Measurements from ENCODE around the gene RAD51B. TPM values are rescaled to one million over a fixed set of nuclear protein-coding genes. Genes with fewer than 3 reads are reported as not detected.
A peak's percentile ranks its signal among the peaks of the same experiment; 100 is the strongest.

RAD51B gene
- polyA plus RNA-seq, 1 donor (not counting 4 experiments of a cell fraction or from before 2014, with no cell fraction given) = 13.3 TPM

- no peak for DNase-seq (ENCODE audit: low read depth, low spot score)
- no peaks in the 10 kb centered on the region for H3K36me3 ChIP-seq (ENCODE audit: control insufficient read depth in 2 of 2, extremely low read depth in 1 of 2, insufficient read depth in 2 of 2, low read length in 2 of 2)
- no peaks in the 10 kb centered on the region for H3K79me2 ChIP-seq (ENCODE audit: control insufficient read depth, insufficient read depth, low read length)
- no peak overlapping the region for H3K9ac ChIP-seq (ENCODE audit: control insufficient read depth, extremely low read depth, insufficient read depth, low read length)
- no peaks in the 10 kb centered on the region for H3K27me3 ChIP-seq (ENCODE audit: control insufficient read depth, extremely low read depth, insufficient read depth, low read length)
- H4K20me1 ChIP-seq (ENCODE audit: control insufficient read depth, extremely low read depth, insufficient read depth, low read length) = no peaks in the 10 kb centered on the region
- H3K27ac ChIP-seq (ENCODE audit: control insufficient read depth, insufficient read depth, low read length) = no peak overlapping the region
- no peak for FAIRE-seq
- no peaks in the 10 kb centered on the region for H3K9me3 ChIP-seq (ENCODE audit: control insufficient read depth, low read depth, low read length)
- no peak overlapping the region for H3K4me2 ChIP-seq (ENCODE audit: control insufficient read depth, extremely low read depth, insufficient read depth, low read depth, low read length)
- no peak overlapping the region for H3K4me3 ChIP-seq (ENCODE audit: control insufficient read depth in 2 of 3, extremely low read depth in 1 of 3, insufficient read depth in 2 of 3, low read depth in 1 of 3, low read length in 3 of 3)
- H2AFZ ChIP-seq (ENCODE audit: control insufficient read depth, low read length) = no peak overlapping the region
- peaks cover 3% of the 10 kb centered on the region for H3K9me1 ChIP-seq (ENCODE audit: control insufficient read depth, extremely low read depth, insufficient read depth, low read length)
- dilution Hi-C loops (cut with MboI; ENCODE audit: extremely low pct_ligation_motif_present, low sequenced_read_pairs) = no loop called here
- TF ChIP-seq EZH2 (IDR thresholded peaks at IDR 0.05; ENCODE audit: low read length) (no peak), CTCF (optimal IDR thresholded peaks at IDR 0.05 in 1 of 3, IDR thresholded peaks at IDR 0.05 in 1 of 3, conservative IDR thresholded peaks at IDR 0.05 in 1 of 3; ENCODE audit: extremely low read depth in 1 of 3, insufficient read depth in 2 of 3, low read length in 3 of 3) (no peak)
- H3K4me1 ChIP-seq (ENCODE audit: control insufficient read depth, extremely low read depth, insufficient read depth, low read length) = peaks cover 20% of the 10 kb centered on the region
Observed at GRCh38 chr14:67970923-67971322, 151.3 kb downstream of the RAD51B start.

- FAIRE-seq = peak; percentile 59
- Histone ChIP-seq H3K9me1 (ENCODE audit: control insufficient read depth, extremely low read depth, insufficient read depth, low read length) (peaks cover 3% of the 10 kb centered on the region), H3K27ac (ENCODE audit: control insufficient read depth, insufficient read depth, low read length) (no peak overlapping the region), H3K36me3 (ENCODE audit: control insufficient read depth in 2 of 2, extremely low read depth in 1 of 2, insufficient read depth in 2 of 2, low read length in 2 of 2) (no peaks in the 10 kb centered on the region), H3K27me3 (ENCODE audit: control insufficient read depth, extremely low read depth, insufficient read depth, low read length) (no peaks in the 10 kb centered on the region), H3K9ac (ENCODE audit: control insufficient read depth, extremely low read depth, insufficient read depth, low read length) (no peak overlapping the region), H3K4me3 (ENCODE audit: control insufficient read depth in 2 of 3, extremely low read depth in 1 of 3, insufficient read depth in 2 of 3, low read depth in 1 of 3, low read length in 3 of 3) (no peak overlapping the region), H3K79me2 (ENCODE audit: control insufficient read depth, insufficient read depth, low read length) (no peaks in the 10 kb centered on the region), H3K4me2 (ENCODE audit: control insufficient read depth, extremely low read depth, insufficient read depth, low read depth, low read length) (peak overlapping the region; percentile 45), H3K4me1 (ENCODE audit: control insufficient read depth, extremely low read depth, insufficient read depth, low read length) (peaks cover 20% of the 10 kb centered on the region), H2AFZ (ENCODE audit: control insufficient read depth, low read length) (no peak overlapping the region), H3K9me3 (ENCODE audit: control insufficient read depth, low read depth, low read length) (no peaks in the 10 kb centered on the region), H4K20me1 (ENCODE audit: control insufficient read depth, extremely low read depth, insufficient read depth, low read length) (no peaks in the 10 kb centered on the region)
- TF ChIP-seq CTCF (optimal IDR thresholded peaks at IDR 0.05 in 1 of 3, IDR thresholded peaks at IDR 0.05 in 1 of 3, conservative IDR thresholded peaks at IDR 0.05 in 1 of 3; ENCODE audit: extremely low read depth in 1 of 3, insufficient read depth in 2 of 3, low read length in 3 of 3) = no peak
- no peak for TF ChIP-seq EZH2 (IDR thresholded peaks at IDR 0.05; ENCODE audit: low read length)
- DNase-seq (ENCODE audit: low read depth, low spot score) = peak; percentile 40
- dilution Hi-C loops (cut with MboI; ENCODE audit: extremely low pct_ligation_motif_present, low sequenced_read_pairs) = no loop called here
Observed at GRCh38 chr14:67971627-67972625, 152.3 kb downstream of the RAD51B start.

All from keratinocyte (primary cell).